Natural killer cell (primary cell): Measurements from ENCODE around the gene POLR3B. TPM values are rescaled to one million over a fixed set of nuclear protein-coding genes. Genes with fewer than 3 reads are reported as not detected.

Source experiments
- ATAC-seq, 3 donors: fragments of 150-1000 bp in 2 of 3; fragments of 200-7000 bp in 1 of 3; cut with Tn5 transposase; 1 replicate in 1 of 3; 2 replicates in 2 of 3; pipeline ENCODE4 v1.10.0; 2021; ENCODE audit warnings: mild to moderate bottlenecking in 2 of 3, moderate library complexity in 2 of 3
- DNase-seq, 2 donors: peaks; one replicate each; pipeline versions ENCODE4 v3.0.0 to v3.0.0-alpha.2; 2013 to 2021; ENCODE audit warnings: mixed read lengths in 1 of 2
- H3K27ac ChIP-seq: one replicate; pipeline ENCODE4 v1.5.1; 2013; ENCODE audit warnings: mild to moderate bottlenecking, low read length
- H3K27me3 ChIP-seq: one replicate; pipeline ENCODE4 v1.6.1; 2013; ENCODE audit warnings: low read length; ENCODE audit not compliant: control insufficient read depth, insufficient read depth
- H3K36me3 ChIP-seq: one replicate; pipeline ENCODE4 v1.6.1; 2013; ENCODE audit warnings: low read length; ENCODE audit not compliant: control insufficient read depth, insufficient read depth
- H3K4me1 ChIP-seq: one replicate; pipeline ENCODE4 v1.6.1; 2013; ENCODE audit warnings: low read length; ENCODE audit not compliant: control insufficient read depth, insufficient read depth
- H3K4me3 ChIP-seq: one replicate; pipeline ENCODE4 v1.5.1; 2013; ENCODE audit warnings: low read length
- H3K9me3 ChIP-seq: one replicate; pipeline ENCODE4 v1.6.1; 2013; ENCODE audit warnings: low read length; ENCODE audit not compliant: control insufficient read depth, insufficient read depth
- H3K27ac Mint-ChIP-seq, 2 donors: one replicate each; pipeline ENCODE4 v1.8.0; 2022; ENCODE audit warnings: mild to moderate bottlenecking in 2 of 2, mixed read lengths in 2 of 2, moderate library complexity in 1 of 2
- H3K27me3 Mint-ChIP-seq, 2 donors: one replicate each; pipeline ENCODE4 v1.8.0; 2022; ENCODE audit warnings: low read depth in 2 of 2, mixed read lengths in 2 of 2
- H3K36me3 Mint-ChIP-seq: one replicate; pipeline ENCODE4 v1.8.0; 2022; ENCODE audit warnings: mixed read lengths
- H3K4me1 Mint-ChIP-seq, 2 donors: one replicate each; pipeline ENCODE4 v1.8.0; 2022; ENCODE audit warnings: mixed read lengths in 2 of 2
- H3K4me3 Mint-ChIP-seq: one replicate; pipeline ENCODE4 v1.8.0; 2022; ENCODE audit warnings: mild to moderate bottlenecking, moderate library complexity, mixed read lengths
- H3K9me3 Mint-ChIP-seq, 2 donors: one replicate each; pipeline ENCODE4 v1.8.0; 2022; ENCODE audit warnings: mixed read lengths in 2 of 2
- WGBS: methylation state at CpG from one replicate; pipeline ENCODE4 v1.1.7; 2013; ENCODE audit warnings: missing lambda C conversion rate; ENCODE audit not compliant: insufficient coverage; 5-methylcytosine and 5-hydroxymethylcytosine counted together
- intact Hi-C: fragments of 100-400 bp; cut with micrococcal nuclease; formaldehyde crosslinking; loops from one replicate; pipeline ENCODE4 v1.14.2; 2022
- total RNA-seq, 4 donors: library from RNA; stranded (reverse); fragments of 120-200 nt in 1 of 4; gene quantifications; one replicate each; pipeline versions ENCODE4 v1.2.3 to v1.2.4, GENCODE V29; 2013 to 2022
- TF ChIP-seq, protein P1 (sequence below): fragments of 200-600 bp; IDR thresholded peaks from one replicate; pipeline ENCODE4 v1.8.0; 2022; ENCODE audit warnings: antibody characterized with exemption

Gene POLR3B
- total RNA-seq, 3 donors from 2014 or later (not counting 1 experiment from before 2014, with no cell fraction given): 3.8 to 8.1 (median 5.4) TPM

DNA sequence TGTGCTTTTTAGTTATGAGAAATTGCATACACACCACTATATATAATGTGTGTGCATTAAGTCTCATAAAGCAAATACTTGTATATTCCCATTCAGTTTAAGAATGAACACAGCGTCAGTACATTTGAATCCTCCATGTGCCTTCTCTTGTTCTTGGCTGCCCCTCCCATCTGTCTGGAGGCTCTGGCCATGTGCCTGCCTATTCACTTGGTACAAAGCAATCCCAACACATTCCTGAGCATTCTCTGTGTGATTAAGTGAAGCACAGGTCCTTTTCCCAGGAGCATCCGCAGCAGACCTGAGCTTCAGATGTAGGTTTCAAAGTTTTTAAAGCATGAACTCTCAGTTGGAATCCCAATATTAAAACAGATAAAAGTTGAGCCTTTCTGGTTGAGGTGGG lies 58.7 kb downstream of the POLR3B start:
- intact Hi-C loops: no loop called here
- Mint-ChIP-seq H3K4me1 (no peaks in the 10 kb centered on the region), H3K9me3 (no peaks in the 10 kb centered on the region), H3K27ac (no peak overlapping the region), H3K36me3 (peaks cover 14% of the 10 kb centered on the region), H3K4me3 (no peak overlapping the region), H3K27me3 (no peaks in the 10 kb centered on the region)
- H3K27me3 ChIP-seq: no peaks in the 10 kb centered on the region
- H3K4me3 ChIP-seq: no peak overlapping the region
- no peaks in the 10 kb centered on the region for H3K9me3 ChIP-seq
- no peak overlapping the region for H3K27ac ChIP-seq
- H3K36me3 ChIP-seq: peaks cover 8% of the 10 kb centered on the region
- DNase-seq (no peak), ATAC-seq (no peak)
- TF ChIP-seq, protein P1, sequence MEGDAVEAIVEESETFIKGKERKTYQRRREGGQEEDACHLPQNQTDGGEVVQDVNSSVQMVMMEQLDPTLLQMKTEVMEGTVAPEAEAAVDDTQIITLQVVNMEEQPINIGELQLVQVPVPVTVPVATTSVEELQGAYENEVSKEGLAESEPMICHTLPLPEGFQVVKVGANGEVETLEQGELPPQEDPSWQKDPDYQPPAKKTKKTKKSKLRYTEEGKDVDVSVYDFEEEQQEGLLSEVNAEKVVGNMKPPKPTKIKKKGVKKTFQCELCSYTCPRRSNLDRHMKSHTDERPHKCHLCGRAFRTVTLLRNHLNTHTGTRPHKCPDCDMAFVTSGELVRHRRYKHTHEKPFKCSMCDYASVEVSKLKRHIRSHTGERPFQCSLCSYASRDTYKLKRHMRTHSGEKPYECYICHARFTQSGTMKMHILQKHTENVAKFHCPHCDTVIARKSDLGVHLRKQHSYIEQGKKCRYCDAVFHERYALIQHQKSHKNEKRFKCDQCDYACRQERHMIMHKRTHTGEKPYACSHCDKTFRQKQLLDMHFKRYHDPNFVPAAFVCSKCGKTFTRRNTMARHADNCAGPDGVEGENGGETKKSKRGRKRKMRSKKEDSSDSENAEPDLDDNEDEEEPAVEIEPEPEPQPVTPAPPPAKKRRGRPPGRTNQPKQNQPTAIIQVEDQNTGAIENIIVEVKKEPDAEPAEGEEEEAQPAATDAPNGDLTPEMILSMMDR: no peak
- WGBS: 98% methylated on average over 2 of the region's 2 CpGs
- no peaks in the 10 kb centered on the region for H3K4me1 ChIP-seq

DNA sequence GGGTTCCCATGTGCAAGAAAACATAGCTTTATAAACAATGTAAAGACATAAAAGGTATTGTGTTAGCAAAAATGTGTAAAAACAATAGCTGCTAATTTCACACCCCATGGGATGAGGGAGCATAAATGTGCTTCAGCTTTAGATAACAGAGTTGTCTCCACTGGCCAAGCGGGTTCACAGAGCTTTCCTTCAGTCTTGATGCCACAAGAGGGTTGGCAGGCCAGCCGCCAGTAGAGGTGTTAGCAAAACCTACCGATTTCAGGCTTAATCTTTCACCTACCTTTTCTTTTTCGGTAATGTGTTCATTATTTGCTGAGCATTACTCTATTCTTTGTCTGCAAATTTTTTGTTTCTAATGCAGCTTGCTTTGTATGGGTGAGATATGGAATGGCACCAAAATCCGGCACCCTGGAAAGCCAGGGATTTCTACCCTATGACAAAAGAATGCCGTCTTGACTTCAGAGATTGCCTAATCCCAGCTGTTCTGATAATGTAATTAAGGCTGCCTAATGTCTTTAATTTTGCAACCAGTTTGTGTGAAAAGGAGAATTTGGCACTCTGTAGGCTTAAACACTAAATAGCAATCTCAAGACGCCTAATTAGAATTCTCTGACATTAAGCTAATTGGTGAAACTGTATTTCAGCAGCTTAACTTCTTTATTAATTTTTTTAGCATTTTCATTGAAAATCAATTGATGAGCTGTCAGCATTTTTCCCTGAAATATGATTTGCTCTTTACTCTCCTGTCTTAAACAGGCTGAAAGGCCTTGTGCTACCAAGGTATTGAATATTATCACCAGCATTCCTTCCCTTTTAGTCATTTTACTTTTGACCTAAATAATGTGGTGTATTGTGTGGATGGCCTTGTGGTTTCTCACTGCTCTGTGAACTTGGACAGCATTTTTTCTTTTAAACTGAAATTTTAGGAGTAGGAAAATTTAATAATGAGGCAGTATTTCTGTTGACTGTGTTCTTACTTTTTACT lies 60.7 kb downstream of the POLR3B start:
- DNase-seq (no peak), ATAC-seq (no peak)
- no peaks in the 10 kb centered on the region for H3K4me1 ChIP-seq
- H3K27ac ChIP-seq: no peak overlapping the region
- H3K27me3 ChIP-seq: no peaks in the 10 kb centered on the region
- Mint-ChIP-seq H3K36me3 (peaks cover 2% of the 10 kb centered on the region), H3K27me3 (no peaks in the 10 kb centered on the region), H3K4me3 (no peak overlapping the region), H3K9me3 (no peaks in the 10 kb centered on the region), H3K4me1 (no peaks in the 10 kb centered on the region), H3K27ac (no peak overlapping the region)
- peaks cover 8% of the 10 kb centered on the region for H3K36me3 ChIP-seq
- intact Hi-C loops: no loop called here
- no peak overlapping the region for H3K4me3 ChIP-seq
- no peaks in the 10 kb centered on the region for H3K9me3 ChIP-seq
- TF ChIP-seq, protein P1: no peak
- 96% methylated on average over 6 of the region's 7 CpGs for WGBS

DNA sequence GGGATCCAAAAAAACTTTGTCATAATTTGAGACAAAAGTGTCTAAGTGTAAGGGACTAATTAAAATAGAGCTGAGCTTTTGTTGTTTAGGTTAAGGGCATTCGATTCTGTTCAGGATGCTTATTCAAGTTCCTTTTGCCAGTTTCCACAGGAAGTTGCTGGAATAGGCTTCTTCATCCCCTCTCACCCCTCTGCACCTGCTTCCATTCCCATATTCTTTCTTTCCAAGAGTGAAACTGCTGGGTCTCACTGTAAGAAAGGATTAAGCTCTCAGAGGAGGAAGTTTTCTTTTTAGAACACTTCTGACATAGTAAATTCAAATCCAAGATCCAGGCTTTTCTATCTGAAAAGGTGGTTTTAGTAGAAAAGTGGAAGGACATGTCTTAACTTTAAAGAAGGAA lies 61.4 kb downstream of the POLR3B start:
- H3K9me3 ChIP-seq: no peaks in the 10 kb centered on the region
- ATAC-seq: no peak
- intact Hi-C loops: no loop called here
- DNase-seq: no peak
- WGBS: 80% methylated on average over 1 of the region's 1 CpG
- Mint-ChIP-seq H3K9me3 (no peaks in the 10 kb centered on the region), H3K36me3 (no peaks in the 10 kb centered on the region), H3K4me3 (no peak overlapping the region), H3K27me3 (no peaks in the 10 kb centered on the region), H3K27ac (no peak overlapping the region), H3K4me1 (no peaks in the 10 kb centered on the region)
- no peak overlapping the region for H3K4me3 ChIP-seq
- H3K27me3 ChIP-seq: no peaks in the 10 kb centered on the region
- H3K36me3 ChIP-seq: peaks cover 6% of the 10 kb centered on the region
- TF ChIP-seq, protein P1: no peak
- H3K27ac ChIP-seq: no peak overlapping the region
- no peaks in the 10 kb centered on the region for H3K4me1 ChIP-seq
